ENCODE results near the gene C6orf136. TPM values are rescaled to one million over a fixed set of nuclear protein-coding genes. Genes with fewer than 3 reads are reported as not detected.

C6orf136 gene
- total and polyA plus RNA-seq, 10 of the 15 experiments (the other 5 are each of a cell fraction or from before 2014, with no cell fraction given): 5.2 to 24.1 (median 14.9) TPM

- TF ChIP-seq CUX1 (IDR thresholded peaks at IDR 0.05; ENCODE audit: insufficient replicate concordance, low read depth, low read length): no peak
- no peak for TF ChIP-seq JUND (IDR thresholded peaks at IDR 0.05; ENCODE audit: low read depth, low read length)
- peak; percentile 91 for TF ChIP-seq CREB1 (IDR thresholded peaks at IDR 0.05; ENCODE audit: low read depth)
- no peak for TF ChIP-seq ZNF592 (IDR thresholded peaks at IDR 0.05)
- peak; percentile 96; the same call in 1 of the 2 replicates for TF ChIP-seq MTA3 (IDR thresholded peaks at IDR 0.05; ENCODE audit: borderline replicate concordance, low read length)
- TF ChIP-seq ZBTB40 (IDR thresholded peaks at IDR 0.05; ENCODE audit: borderline replicate concordance): peak; percentile 77
- TF ChIP-seq RUNX3 (IDR thresholded peaks at IDR 0.05; ENCODE audit: low read length): peak; percentile 1; the same call in 1 of the 2 replicates
- TF ChIP-seq SMARCA5 (IDR thresholded peaks at IDR 0.05): no peak
- TF ChIP-seq CREM (IDR thresholded peaks at IDR 0.05; ENCODE audit: low read depth): peak; percentile 96
- TF ChIP-seq FOXK2 (IDR thresholded peaks at IDR 0.05): peak; percentile 15
- TF ChIP-seq IRF5 (IDR thresholded peaks at IDR 0.05; ENCODE audit: borderline replicate concordance): no peak
- no peak for TF ChIP-seq RAD21 (IDR thresholded peaks at IDR 0.05; ENCODE audit: insufficient read depth, low read depth, low read length)
- TF ChIP-seq PML (IDR thresholded peaks at IDR 0.05; ENCODE audit: low read length): peak; percentile 72; the same call in 1 of the 2 replicates
- TF ChIP-seq CBX5 (IDR thresholded peaks at IDR 0.05; ENCODE audit: low read depth): no peak
These were observed 20.2 kb upstream of the C6orf136 start, which contains the start of gene ATAT1 (continued) for GRCh38 chr6:30626484-30627366.
